ENCODE data around the gene MYO19. TPM values are rescaled to one million over a fixed set of nuclear protein-coding genes. Genes with fewer than 3 reads are reported as not detected.

The MYO19 gene
- total and polyA plus RNA-seq, 2 of the 8 experiments (the other 6 are each of a cell fraction or from before 2014, with no cell fraction given), result 126 to 163 TPM

- Histone ChIP-seq H4K5ac (ENCODE audit: insufficient read length, low read depth, low read length) (no peak overlapping the region), H3K14ac (ENCODE audit: insufficient read length) (no peak overlapping the region), H3K4me2 (ENCODE audit: insufficient read depth in 1 of 2, low read depth in 2 of 2, low read length in 2 of 2) (no peak overlapping the region), H2BK120ac (replicated peaks; ENCODE audit: low read depth, low read length) (no peak overlapping the region), H3K79me1 (ENCODE audit: low read depth, low read length) (no peaks in the 10 kb centered on the region), H2AK5ac (ENCODE audit: low read depth, low read length) (no peak overlapping the region), H3K27me3 (replicated peaks in 1 of 4; ENCODE audit: control insufficient read depth in 3 of 4, extremely low read depth in 1 of 4, insufficient read depth in 3 of 4, low read length in 3 of 4) (no peaks in the 10 kb centered on the region), H3K23ac (ENCODE audit: insufficient read length) (no peak overlapping the region), H3K18ac (ENCODE audit: extremely low read depth, low read length) (no peak overlapping the region), H3K36me3 (ENCODE audit: control insufficient read depth in 2 of 4, insufficient read depth in 4 of 4, low read length in 3 of 4) (peaks cover 48 to 90% (median 72%) of the 10 kb centered on the region in 4 experiments), H2BK15ac (ENCODE audit: low read length) (no peak overlapping the region), H3K79me2 (ENCODE audit: control insufficient read depth in 1 of 2, insufficient read depth in 2 of 2, low read length in 2 of 2) (no peaks in the 10 kb centered on the region), H4K8ac (ENCODE audit: extremely low read depth, insufficient read depth, low read length) (no peak overlapping the region), H3K56ac (replicated peaks; ENCODE audit: insufficient read length, low read depth, low read length) (no peak overlapping the region), H4K91ac (replicated peaks; ENCODE audit: insufficient read length, low read length) (no peak overlapping the region), H3K4ac (replicated peaks; ENCODE audit: insufficient read length, low read depth, low read length) (no peak overlapping the region), H2BK12ac (ENCODE audit: low read depth, low read length) (no peak overlapping the region), H2AFZ (ENCODE audit: low read length) (no peak overlapping the region), H3K23me2 (ENCODE audit: low read depth, low read length) (0 out of 2 replicates have a peak, but pooled peaks cover 3% of the 10 kb centered on the region), H2BK5ac (ENCODE audit: low read depth, low read length) (no peak overlapping the region), H3K9me3 (ENCODE audit: insufficient read depth in 2 of 2, low read depth in 1 of 2, low read length in 1 of 2) (no peaks in the 10 kb centered on the region), H3K4me3 (ENCODE audit: extremely low read depth in 1 of 4, insufficient read depth in 2 of 4, low read depth in 3 of 4, low read length in 4 of 4) (no peak overlapping the region), H2BK20ac (ENCODE audit: low read length) (no peak overlapping the region), H3K9ac (replicated peaks in 1 of 4; ENCODE audit: extremely low read depth in 1 of 4, low read depth in 3 of 4, low read length in 3 of 4) (no peak overlapping the region), H4K20me1 (replicated peaks in 1 of 2; ENCODE audit: control insufficient read depth in 1 of 2, insufficient read depth in 2 of 2, low read length in 2 of 2) (peaks cover 8 to 13% of the 10 kb centered on the region in 2 experiments), H3K4me1 (replicated peaks in 1 of 4; ENCODE audit: control insufficient read depth in 3 of 4, insufficient read depth in 4 of 4, low read length in 3 of 4) (no peaks in the 10 kb centered on the region), H3K27ac (ENCODE audit: low read depth, low read length) (no peak overlapping the region)
- POLR2A ChIA-PET (ENCODE audit: partially characterized antibody), result interaction anchor here (1.8 to 12.5 kb wide), 3 partner anchors 8 to 32 kb away, joined by 7 to 205 read pairs (median 9); partner anchors contain the start of gene MYO19
- no peak for DNase-seq (ENCODE audit: low read depth in 1 of 2, low spot score in 2 of 2)
- TF ChIP-seq KDM1A (IDR thresholded peaks at IDR 0.05; ENCODE audit: borderline replicate concordance, low read length) (no peak), GABPA (IDR thresholded peaks at IDR 0.05; ENCODE audit: borderline replicate concordance, insufficient read depth, low read length) (no peak), SUZ12 (IDR thresholded peaks at IDR 0.05; ENCODE audit: low read length) (no peak), TCF12 (IDR thresholded peaks at IDR 0.05; ENCODE audit: low read depth, low read length) (no peak), RXRA (IDR thresholded peaks at IDR 0.05; ENCODE audit: insufficient read depth, low read depth, low read length) (no peak), USF2 (IDR thresholded peaks at IDR 0.05; ENCODE audit: low read length) (no peak), E2F6 (IDR thresholded peaks at IDR 0.05) (no peak), GTF2F1 (IDR thresholded peaks at IDR 0.05; ENCODE audit: borderline replicate concordance, low read depth, low read length) (no peak), EP300 (IDR thresholded peaks at IDR 0.05; ENCODE audit: borderline replicate concordance in 1 of 2, low read depth in 2 of 2, low read length in 2 of 2) (no peak), NRF1 (IDR thresholded peaks at IDR 0.05; ENCODE audit: low read depth, low read length) (no peak), ASH2L (IDR thresholded peaks at IDR 0.05; ENCODE audit: low read length) (no peak), NANOG (IDR thresholded peaks at IDR 0.05; ENCODE audit: insufficient read depth, low read depth, low read length, poor library complexity, severe bottlenecking) (no peak)
- 89% methylated on average over 6 of the region's 6 CpGs; no CpG with 5 or more reads in 1 of the 2 experiments for WGBS, 2 experiments (ENCODE audit: extremely low coverage in 1 of 2, insufficient coverage in 1 of 2, insufficient read length in 1 of 2, insufficient replicate concordance in 2 of 2, low coverage in 1 of 2, low lambda C conversion rate in 2 of 2, missing lambda C conversion rate in 1 of 2)
- FAIRE-seq, result no peak
- CTCF ChIA-PET (ENCODE audit: partially characterized antibody), result no interaction called here
These were observed 32.7 kb downstream of the MYO19 start for GRCh38 chr17:36501963-36502362.

Measured in H1 (cell line).